ENCODE measurements around the gene PANK4.

PANK4 gene

DNA sequence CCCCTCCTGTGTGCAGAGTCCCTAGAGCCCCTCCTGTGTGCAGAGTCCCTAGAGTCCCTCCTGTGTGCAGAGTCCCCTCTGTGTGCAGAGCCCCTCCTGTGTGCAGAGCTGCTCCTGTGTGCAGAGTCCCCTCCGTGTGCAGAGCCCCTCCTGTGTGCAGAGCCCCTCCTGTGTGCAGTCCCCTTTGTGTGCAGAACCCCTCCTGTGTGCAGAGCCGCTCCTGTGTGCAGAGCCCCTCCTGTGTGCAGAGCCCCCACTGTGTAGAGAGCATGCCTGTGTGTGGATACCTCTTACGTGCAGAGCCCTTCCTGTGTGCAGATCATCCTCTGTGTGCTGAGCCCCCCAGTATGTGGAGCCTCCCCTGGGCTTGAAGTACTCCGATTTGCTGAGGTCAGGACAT lies 12.0 kb upstream of the PANK4 start:
- no peak for TF ChIP-seq CTCF (IDR thresholded peaks at IDR 0.05; ENCODE audit: low read depth, low read length)
- H3K4me3 ChIP-seq (ENCODE audit: low read depth, low read length) = no peak overlapping the region

DNA sequence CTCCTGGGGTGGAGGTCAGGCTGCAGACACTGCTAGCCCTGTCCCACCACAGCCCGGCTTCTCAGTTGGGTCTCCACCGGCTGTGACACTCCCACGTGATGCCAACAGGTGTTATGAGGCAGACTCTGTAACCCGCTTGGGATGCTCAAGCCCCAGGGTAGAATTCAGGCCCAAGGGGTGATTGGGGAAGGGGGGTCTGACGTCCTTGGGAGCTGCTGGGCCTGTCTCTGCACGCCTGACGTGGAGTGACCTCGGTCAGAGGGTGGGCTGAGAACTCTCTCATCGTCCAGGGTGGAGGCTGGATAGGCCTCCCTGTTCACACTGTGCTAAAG lies 11.4 kb upstream of the PANK4 start:
- TF ChIP-seq CTCF (IDR thresholded peaks at IDR 0.05; ENCODE audit: low read depth, low read length) = no peak
- no peak overlapping the region for H3K4me3 ChIP-seq (ENCODE audit: low read depth, low read length)

- no peak overlapping the region for H3K4me3 ChIP-seq (ENCODE audit: low read depth, low read length)
- no peak for TF ChIP-seq CTCF (IDR thresholded peaks at IDR 0.05; ENCODE audit: low read depth, low read length)
These were observed 9.6 kb upstream of the PANK4 start for GRCh38 chr1:2535981-2536380.

- no peak overlapping the region for H3K4me3 ChIP-seq (ENCODE audit: low read depth, low read length)
- no peak for TF ChIP-seq CTCF (IDR thresholded peaks at IDR 0.05; ENCODE audit: low read depth, low read length)
These were observed 9.1 kb upstream of the PANK4 start for GRCh38 chr1:2535455-2535854.

GRCh38 chr1:2534687-2535441 lies 8.5 kb upstream of the PANK4 start:
- TF ChIP-seq CTCF (IDR thresholded peaks at IDR 0.05; ENCODE audit: low read depth, low read length) = no peak
- no peak overlapping the region for H3K4me3 ChIP-seq (ENCODE audit: low read depth, low read length)

DNA sequence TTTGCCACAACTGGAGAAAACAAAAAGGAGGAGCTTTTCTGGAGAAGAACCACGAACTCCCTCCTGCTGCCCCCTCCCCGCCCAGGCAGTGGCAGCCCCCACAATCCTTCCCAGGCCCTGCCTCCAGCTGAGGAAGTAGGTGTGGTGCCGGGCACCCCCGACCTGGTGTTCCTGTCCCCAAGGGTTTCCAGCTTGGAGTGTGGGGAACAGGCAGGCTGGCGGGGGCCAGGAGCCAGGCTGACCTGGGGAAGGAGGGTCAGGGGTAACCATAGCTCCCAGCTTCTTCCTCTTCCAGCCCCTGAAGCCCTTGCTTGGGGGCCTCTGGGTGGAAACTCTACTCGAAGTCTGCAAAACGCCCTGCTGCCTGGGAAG lies 7.9 kb upstream of the PANK4 start:
- no peak for TF ChIP-seq CTCF (IDR thresholded peaks at IDR 0.05; ENCODE audit: low read depth, low read length)

DNA sequence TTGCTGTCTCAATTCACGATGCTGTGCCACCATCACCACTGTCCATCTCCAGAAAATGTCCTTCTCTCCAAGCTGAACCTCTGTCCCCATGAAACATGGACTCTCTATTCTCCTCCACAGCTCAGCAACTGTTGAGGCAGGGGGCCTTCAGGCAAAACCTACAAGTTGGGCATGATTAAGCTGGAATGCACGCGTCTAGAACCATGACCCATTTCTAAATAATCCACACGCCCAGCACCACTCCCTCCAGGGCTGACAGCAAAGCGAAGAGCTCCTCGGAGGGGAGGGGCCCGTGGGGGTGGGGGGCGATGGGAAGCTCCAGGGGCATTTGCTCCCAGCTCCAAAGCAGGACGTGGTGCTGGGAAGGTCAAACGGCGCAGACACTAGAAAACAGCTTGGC lies 7.0 kb upstream of the PANK4 start:
- H3K4me3 ChIP-seq (ENCODE audit: low read depth, low read length) = no peak overlapping the region
- TF ChIP-seq CTCF (IDR thresholded peaks at IDR 0.05; ENCODE audit: low read depth, low read length) = no peak

More for the DNA sequence above, 7.9 kb upstream of the PANK4 start:
- H3K4me3 ChIP-seq (ENCODE audit: low read depth, low read length) = no peak overlapping the region

Measured in WI38 (cell line).